Glutamatergic neuron (in vitro differentiated cells): ENCODE data around the gene HPSE2. TPM values are rescaled to one million over a fixed set of nuclear protein-coding genes. Genes with fewer than 3 reads are reported as not detected.

Source experiments
- DNase-seq: peaks from one replicate; pipeline ENCODE4 v3.0.0; 2022
- H3K27ac Mint-ChIP-seq: one replicate; pipeline ENCODE4 v1.8.0; 2020; ENCODE audit warnings: mild to moderate bottlenecking, mixed read lengths, inconsistent platforms; ENCODE audit not compliant: unreplicated experiment
- H3K27me3 Mint-ChIP-seq: one replicate; pipeline ENCODE4 v1.8.0; 2020; ENCODE audit warnings: mild to moderate bottlenecking, moderate library complexity, mixed read lengths, inconsistent platforms; ENCODE audit not compliant: unreplicated experiment
- H3K36me3 Mint-ChIP-seq: one replicate; pipeline ENCODE4 v1.8.0; 2020; ENCODE audit warnings: mild to moderate bottlenecking, mixed read lengths, inconsistent platforms; ENCODE audit not compliant: unreplicated experiment
- H3K4me1 Mint-ChIP-seq: one replicate; pipeline ENCODE4 v1.8.0; 2020; ENCODE audit warnings: mild to moderate bottlenecking, low read depth, mixed read lengths, inconsistent platforms; ENCODE audit not compliant: unreplicated experiment
- H3K4me3 Mint-ChIP-seq: one replicate; pipeline ENCODE4 v1.8.0; 2020; ENCODE audit warnings: mild to moderate bottlenecking, mixed read lengths, inconsistent platforms; ENCODE audit not compliant: unreplicated experiment
- H3K9me3 Mint-ChIP-seq: one replicate; pipeline ENCODE4 v1.8.0; 2020; ENCODE audit warnings: mild to moderate bottlenecking, moderate library complexity, mixed read lengths, inconsistent platforms; ENCODE audit not compliant: unreplicated experiment
- CTCF ChIP-seq: fragments of 200-600 bp; sonication (generic); IDR thresholded peaks from one replicate; pipeline ENCODE4 v1.5.0; 2021; ENCODE audit not compliant: partially characterized antibody, unreplicated experiment
- total RNA-seq: library from RNA; stranded (reverse); fragmentation: NEBNext Ultra II Directional; extraction: Animal tissue kit (Norgen Biotek cat#: 25700); gene quantifications from one replicate; pipeline ENCODE4 v1.2.1, GENCODE V29; 2021; ENCODE audit not compliant: unreplicated experiment

HPSE2 gene
- total RNA-seq, 1 donor from 2014 or later = not detected

DNA sequence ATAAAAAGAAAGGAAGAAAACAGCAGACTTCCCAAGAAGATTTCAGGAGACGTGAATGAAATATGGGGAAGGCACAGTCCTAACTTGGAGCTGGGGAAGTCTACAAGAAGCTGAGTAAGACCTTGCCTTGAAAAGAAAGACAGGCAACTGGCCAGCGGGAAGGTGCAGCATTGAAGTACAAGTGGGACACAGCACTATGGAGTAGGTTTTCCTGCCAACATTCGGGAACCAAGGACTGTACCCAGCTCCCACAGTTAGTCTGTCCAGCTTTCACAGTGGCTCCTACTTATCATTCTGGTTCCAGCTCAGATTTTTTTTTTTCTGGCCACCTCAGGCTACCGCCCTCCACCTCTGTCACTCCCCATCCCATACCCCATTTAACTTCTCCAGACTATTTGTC lies 798.9 kb downstream of the HPSE2 start:
- no peak for DNase-seq
- H3K9me3 Mint-ChIP-seq = peaks cover 2% of the 10 kb centered on the region
- no peak overlapping the region for H3K27ac Mint-ChIP-seq
- no peak for TF ChIP-seq CTCF
- H3K4me1 Mint-ChIP-seq = no peaks in the 10 kb centered on the region
- no peaks in the 10 kb centered on the region for H3K27me3 Mint-ChIP-seq
- peaks cover 33% of the 10 kb centered on the region for H3K36me3 Mint-ChIP-seq
- H3K4me3 Mint-ChIP-seq = no peak overlapping the region

GRCh38 chr10:98435178-98435577 lies 800.5 kb downstream of the HPSE2 start:
- Mint-ChIP-seq H3K4me1 (no peaks in the 10 kb centered on the region), H3K4me3 (no peak overlapping the region), H3K9me3 (peaks cover 2% of the 10 kb centered on the region), H3K27me3 (no peaks in the 10 kb centered on the region), H3K27ac (no peak overlapping the region), H3K36me3 (peaks cover 45% of the 10 kb centered on the region)
- no peak for DNase-seq
- no peak for TF ChIP-seq CTCF

DNA sequence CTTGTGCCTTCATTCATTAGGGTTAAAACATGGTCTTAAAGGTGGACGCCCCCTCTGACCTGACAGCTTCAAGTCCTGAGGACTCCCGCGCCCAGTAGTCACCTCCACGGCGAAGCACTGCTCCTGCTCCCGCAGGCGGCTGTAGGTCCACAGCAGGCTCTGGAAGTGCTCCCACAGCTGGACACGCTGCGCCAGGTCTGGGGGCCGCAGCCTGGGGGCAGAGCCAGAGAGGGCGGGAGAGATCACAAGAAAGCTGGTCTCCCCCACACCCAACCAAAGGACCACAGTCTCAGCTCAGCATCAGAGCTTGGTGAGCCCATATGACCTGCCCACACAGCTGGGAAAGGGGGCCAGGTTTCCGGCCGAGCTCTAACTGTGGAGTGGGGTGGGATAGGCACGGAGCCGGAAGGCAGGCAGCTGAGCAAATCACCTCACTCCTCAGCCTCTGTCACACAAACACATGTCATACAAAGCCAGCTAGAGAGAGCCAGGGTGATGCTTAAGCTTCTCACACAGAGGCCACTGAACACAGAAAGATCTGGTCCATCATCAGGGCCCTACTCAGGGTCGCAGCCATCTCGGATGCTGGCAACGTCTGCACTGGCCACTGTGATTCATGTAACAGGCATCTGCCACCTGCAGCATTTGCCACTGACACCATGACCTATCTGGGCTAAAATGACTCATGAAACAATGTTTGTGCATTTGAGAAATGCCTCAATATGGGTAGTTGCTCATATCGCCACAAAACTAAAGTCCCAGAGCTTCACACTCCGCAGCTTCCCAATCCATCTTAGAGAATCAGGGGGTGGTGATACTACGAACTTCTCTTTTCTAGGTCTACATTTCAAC lies 801.5 kb downstream of the HPSE2 start:
- H3K4me1 Mint-ChIP-seq = no peaks in the 10 kb centered on the region
- no peak for TF ChIP-seq CTCF
- peaks cover 35% of the 10 kb centered on the region for H3K36me3 Mint-ChIP-seq
- peaks cover 2% of the 10 kb centered on the region for H3K9me3 Mint-ChIP-seq
- DNase-seq = no peak
- H3K27me3 Mint-ChIP-seq = no peaks in the 10 kb centered on the region
- H3K4me3 Mint-ChIP-seq = no peak overlapping the region
- no peak overlapping the region for H3K27ac Mint-ChIP-seq

GRCh38 chr10:98433371-98433770 lies 802.3 kb downstream of the HPSE2 start:
- TF ChIP-seq CTCF = no peak
- Mint-ChIP-seq H3K4me1 (no peaks in the 10 kb centered on the region), H3K4me3 (no peak overlapping the region), H3K36me3 (peaks cover 30% of the 10 kb centered on the region), H3K27me3 (no peaks in the 10 kb centered on the region), H3K27ac (no peak overlapping the region), H3K9me3 (peaks cover 2% of the 10 kb centered on the region)
- DNase-seq = no peak

GRCh38 chr10:98432330-98432729 lies 803.3 kb downstream of the HPSE2 start:
- H3K4me1 Mint-ChIP-seq = no peaks in the 10 kb centered on the region
- no peak for DNase-seq
- peaks cover 24% of the 10 kb centered on the region for H3K36me3 Mint-ChIP-seq
- no peak overlapping the region for H3K4me3 Mint-ChIP-seq
- H3K27me3 Mint-ChIP-seq = no peaks in the 10 kb centered on the region
- TF ChIP-seq CTCF = no peak
- H3K27ac Mint-ChIP-seq = no peak overlapping the region
- H3K9me3 Mint-ChIP-seq = peaks cover 2% of the 10 kb centered on the region
